SU-DHL-6 (cell line): ENCODE measurements around the gene ARMC8.

Source experiments
- H2AFZ ChIP-seq: fragments of 200-600 bp; sonication (generic); 2 replicates; pipeline ENCODE4 v1.6.1; 2014; ENCODE audit warnings: low read depth, mild to moderate bottlenecking, moderate library complexity, mixed read lengths, antibody characterized with exemption, low read length; ENCODE audit not compliant: severe bottlenecking
- H3F3A ChIP-seq: fragments of 200-600 bp; shearing (Covaris generic); 2 replicates; pipeline ENCODE4 v1.6.0; 2016; ENCODE audit warnings: antibody characterized with exemption, mild to moderate bottlenecking; ENCODE audit not compliant: insufficient read depth
- H3K27ac ChIP-seq: fragments of 200-600 bp; sonication (generic); 2 replicates; pipeline ENCODE4 v1.5.1; 2016; ENCODE audit warnings: low read depth, mild to moderate bottlenecking, low read length, moderate library complexity, mixed read lengths
- H3K27me3 ChIP-seq: fragments of 200-600 bp; sonication (generic), shearing (Covaris generic); 2 replicates; pipeline ENCODE4 v1.6.0; 2014; ENCODE audit warnings: mild to moderate bottlenecking, low read length
- H3K36me3 ChIP-seq: fragments of 200-600 bp; sonication (generic); 2 replicates; pipeline ENCODE4 v1.6.1; 2014; ENCODE audit warnings: mild to moderate bottlenecking, low read length, mixed read lengths
- H3K4me2 ChIP-seq: fragments of 300-600, 200-600 bp; shearing (Covaris generic), sonication (generic); 2 replicates; pipeline ENCODE4 v1.6.0; 2014; ENCODE audit warnings: low read length, low read depth, mild to moderate bottlenecking; ENCODE audit not compliant: poor library complexity, severe bottlenecking
- H3K4me3 ChIP-seq: fragments of 200-600 bp; sonication (generic); 2 replicates; pipeline ENCODE4 v1.5.1; 2014; ENCODE audit warnings: antibody characterized with exemption, low read length, mild to moderate bottlenecking, mixed read lengths; ENCODE audit not compliant: insufficient read depth, poor library complexity, severe bottlenecking
- H3K79me2 ChIP-seq: fragments of 200-600 bp; sonication (generic); 2 replicates; pipeline ENCODE4 v1.6.1; 2014; ENCODE audit warnings: mild to moderate bottlenecking, low read length, moderate library complexity; ENCODE audit not compliant: insufficient read depth
- H3K9ac ChIP-seq: fragments of 200-600 bp; sonication (generic); 2 replicates; pipeline ENCODE4 v1.7.0; 2014; ENCODE audit warnings: mild to moderate bottlenecking, low read length
- H3K9me2 ChIP-seq: fragments of 200-600 bp; sonication (generic); replicated peaks from 2 replicates; pipeline ENCODE4 v1.6.1; 2014; ENCODE audit warnings: low read length; ENCODE audit not compliant: insufficient read depth
- H3K9me3 ChIP-seq: fragments of 200-600 bp; sonication (generic); 2 replicates; pipeline ENCODE4 v1.6.1; 2014; ENCODE audit warnings: low read length, mixed read lengths; ENCODE audit not compliant: insufficient read depth
- H4K20me1 ChIP-seq: fragments of 200-600 bp; sonication (generic); 2 replicates; pipeline ENCODE4 v1.6.1; 2014; ENCODE audit warnings: low read depth, mild to moderate bottlenecking, antibody characterized with exemption, low read length, moderate library complexity, mixed read lengths
- CTCF ChIP-seq: fragments of 200-600 bp; sonication (generic); IDR thresholded peaks from one replicate; pipeline ENCODE4 v1.5.1; 2017; ENCODE audit warnings: antibody characterized with exemption, mild to moderate bottlenecking, low read length, moderate library complexity; ENCODE audit not compliant: insufficient read depth, poor library complexity, severe bottlenecking
- EZH2phosphoT487 ChIP-seq: fragments of 200-600 bp; sonication (generic), shearing (Covaris generic); conservative IDR thresholded peaks from 2 replicates; pipeline ENCODE4 v1.6.1; 2018; ENCODE audit warnings: mild to moderate bottlenecking, antibody characterized with exemption, low read length, moderate library complexity, mixed read lengths

ARMC8 gene

GRCh38 chr3:138325990-138326389 lies 138.9 kb downstream of the ARMC8 start:
- Histone ChIP-seq H3K4me2 (no peak overlapping the region), H3K4me3 (no peak overlapping the region), H3K27me3 (no peaks in the 10 kb centered on the region), H3K27ac (no peak overlapping the region), H3K79me2 (no peaks in the 10 kb centered on the region), H3F3A (peaks cover 13% of the 10 kb centered on the region; the same call in 1 of the 2 replicates), H4K20me1 (no peaks in the 10 kb centered on the region), H3K36me3 (no peaks in the 10 kb centered on the region), H3K9me2 (no peaks in the 10 kb centered on the region), H3K9me3 (no peaks in the 10 kb centered on the region), H2AFZ (no peak overlapping the region), H3K9ac (no peak overlapping the region)
- TF ChIP-seq CTCF, result no peak
- TF ChIP-seq EZH2phosphoT487, result no peak

- TF ChIP-seq EZH2phosphoT487 (no peak), CTCF (no peak)
Measured at GRCh38 chr3:138326866-138327595, 139.9 kb downstream of the ARMC8 start.

GRCh38 chr3:138327831-138328230 lies 140.7 kb downstream of the ARMC8 start:
- Histone ChIP-seq H4K20me1 (no peaks in the 10 kb centered on the region), H3K36me3 (no peaks in the 10 kb centered on the region), H3K9me3 (no peaks in the 10 kb centered on the region), H3K9ac (no peak overlapping the region), H3K27me3 (no peaks in the 10 kb centered on the region), H3F3A (peaks cover 13% of the 10 kb centered on the region; the same call in 1 of the 2 replicates), H2AFZ (no peak overlapping the region), H3K4me3 (no peak overlapping the region), H3K9me2 (no peaks in the 10 kb centered on the region), H3K27ac (no peak overlapping the region), H3K79me2 (no peaks in the 10 kb centered on the region), H3K4me2 (no peak overlapping the region)
- no peak for TF ChIP-seq CTCF
- TF ChIP-seq EZH2phosphoT487, result no peak

More at GRCh38 chr3:138326866-138327595, 139.9 kb downstream of the ARMC8 start:
- H3K36me3 ChIP-seq, result no peaks in the 10 kb centered on the region
- H3K4me3 ChIP-seq, result no peak overlapping the region
- no peaks in the 10 kb centered on the region for H3K9me2 ChIP-seq
- H3K9me3 ChIP-seq, result no peaks in the 10 kb centered on the region
- no peaks in the 10 kb centered on the region for H4K20me1 ChIP-seq
- H2AFZ ChIP-seq, result no peak overlapping the region
- H3K27ac ChIP-seq, result no peak overlapping the region
- no peak overlapping the region for H3K4me2 ChIP-seq
- H3K9ac ChIP-seq, result no peak overlapping the region
- H3K27me3 ChIP-seq, result no peaks in the 10 kb centered on the region
- H3F3A ChIP-seq, result peaks cover 13% of the 10 kb centered on the region; the same call in 1 of the 2 replicates
- H3K79me2 ChIP-seq, result no peaks in the 10 kb centered on the region
